Endothelial cell of umbilical vein (primary cell): ENCODE results near the gene PPP2R2C. TPM values are rescaled to one million over a fixed set of nuclear protein-coding genes. Genes with fewer than 3 reads are reported as not detected.

ENCODE experiments used
- BruUV-seq: library from RNA; stranded (reverse); fragments of 400-500 nt; replicated peaks from 2 replicates; lab custom pipeline; 2021; lab: Mats Ljungman, UMichigan
- CTCF ChIA-PET: fragments of 300-600, 350-600 bp; sonication (Branson Sonifier 250); formaldehyde crosslinking; loops from one replicate; lab custom pipeline; 2021; ENCODE audit warnings: antibody characterized with exemption, inconsistent platforms; lab: Charles Lee
- POLR2A ChIA-PET: fragments of 300-600, 350-600 bp; sonication (Branson Sonifier 250); formaldehyde crosslinking; loops from one replicate; lab custom pipeline; 2021; ENCODE audit warnings: antibody characterized with exemption, inconsistent platforms; lab: Charles Lee
- DNase-seq: peaks from one replicate; pipeline ENCODE4 v3.0.0-alpha.2; 2011; ENCODE audit warnings: low read depth, low spot score
- FAIRE-seq: peaks from 2 replicates; lab custom pipeline; 2011; peaks lifted over from hg19 to GRCh38; lab: Jason Lieb, UNC
- H2AFZ ChIP-seq: 2 replicates; pipeline ENCODE4 v1.6.0; 2012; ENCODE audit warnings: low read depth, low read length, control low read depth, inconsistent platforms
- H3K27ac ChIP-seq: 2 replicates; pipeline ENCODE4 v1.5.1; 2011; ENCODE audit warnings: low read depth, mild to moderate bottlenecking, control low read depth, low read length, moderate library complexity; ENCODE audit not compliant: insufficient read depth
- H3K27me3 ChIP-seq, 2 experiments: 2 replicates each; pipeline versions ENCODE4 v1.6.0 to v1.6.1; 2011; ENCODE audit warnings: low read length in 2 of 2, mixed read lengths in 1 of 2; ENCODE audit not compliant: control insufficient read depth in 2 of 2, insufficient read depth in 2 of 2
- H3K36me3 ChIP-seq, 2 experiments: 2 replicates in 1 of 2; 3 replicates in 1 of 2; pipeline ENCODE4 v1.5.1; 2011; ENCODE audit warnings: low read length in 2 of 2, mild to moderate bottlenecking in 1 of 2, moderate library complexity in 1 of 2; ENCODE audit not compliant: control insufficient read depth in 2 of 2, insufficient read depth in 2 of 2; ENCODE audit errors: extremely low read depth in 1 of 2
- H3K4me1 ChIP-seq: 3 replicates; pipeline ENCODE4 v1.5.1; 2011; ENCODE audit warnings: mild to moderate bottlenecking, low read length; ENCODE audit not compliant: control insufficient read depth, insufficient read depth; ENCODE audit errors: extremely low read depth
- H3K4me2 ChIP-seq: 2 replicates; pipeline ENCODE4 v1.6.1; 2011; ENCODE audit warnings: low read length, control low read depth, mixed read lengths; ENCODE audit not compliant: insufficient read depth
- H3K4me3 ChIP-seq, 3 experiments: fragments of 200-600 bp in 1 of 3; sonication (generic), shearing (Covaris generic) in 1 of 3; replicated peaks in 1 of 3; 2 replicates each; pipeline ENCODE4 v1.5.1; 2011 to 2016; ENCODE audit warnings: control low read depth in 3 of 3, low read length in 3 of 3, mild to moderate bottlenecking in 2 of 3, inconsistent platforms in 1 of 3, low read depth in 1 of 3, moderate library complexity in 1 of 3; ENCODE audit not compliant: insufficient read depth in 1 of 3
- H3K79me2 ChIP-seq: 2 replicates; pipeline ENCODE4 v1.6.0; 2012; ENCODE audit warnings: low read length, inconsistent platforms; ENCODE audit not compliant: control insufficient read depth, insufficient read depth
- H3K9ac ChIP-seq: replicated peaks from 2 replicates; pipeline ENCODE3; 2011; ENCODE audit warnings: low read length, control low read depth; ENCODE audit not compliant: insufficient read depth; ENCODE audit errors: extremely low read depth
- H3K9me1 ChIP-seq: replicated peaks from 3 replicates; pipeline ENCODE4 v1.6.0; 2011; ENCODE audit warnings: mild to moderate bottlenecking, low read length; ENCODE audit not compliant: control insufficient read depth, insufficient read depth; ENCODE audit errors: extremely low read depth
- H3K9me3 ChIP-seq: replicated peaks from 2 replicates; pipeline ENCODE4 v1.5.1; 2012; ENCODE audit warnings: low read length, inconsistent platforms; ENCODE audit not compliant: control insufficient read depth, insufficient read depth
- H4K20me1 ChIP-seq: replicated peaks from 2 replicates; pipeline ENCODE3; 2011; ENCODE audit warnings: mild to moderate bottlenecking, low read length; ENCODE audit not compliant: control insufficient read depth, insufficient read depth; ENCODE audit errors: extremely low read depth
- EZH2 ChIP-seq: IDR thresholded peaks from 2 replicates; pipeline ENCODE4 v1.6.1; 2012; ENCODE audit warnings: borderline replicate concordance, low read depth, mild to moderate bottlenecking, moderate library complexity, low read length, inconsistent platforms; ENCODE audit not compliant: severe bottlenecking
- FOS ChIP-seq: IDR thresholded peaks from 2 replicates; pipeline ENCODE4 v1.6.1; 2011; ENCODE audit warnings: mild to moderate bottlenecking, low read length, moderate library complexity, borderline replicate concordance; ENCODE audit not compliant: insufficient read depth
- GATA2 ChIP-seq: IDR thresholded peaks from 2 replicates; pipeline ENCODE4 v1.7.0; 2011; ENCODE audit warnings: low read depth, mild to moderate bottlenecking, moderate library complexity, mixed read lengths, low read length; ENCODE audit not compliant: insufficient read length, insufficient read depth
- JUN ChIP-seq: IDR thresholded peaks from 2 replicates; pipeline ENCODE4 v1.6.1; 2011; ENCODE audit warnings: borderline replicate concordance, low read depth; ENCODE audit not compliant: insufficient read length, insufficient read depth
- MYC ChIP-seq: IDR thresholded peaks from one replicate; pipeline ENCODE4 v1.6.1; 2011; ENCODE audit warnings: mild to moderate bottlenecking, low read depth, low read length
- POLR2A ChIP-seq: IDR thresholded peaks from 2 replicates; pipeline ENCODE4 v1.6.1; 2012; ENCODE audit warnings: low read depth, mild to moderate bottlenecking, control low read depth, low read length
- POLR2AphosphoS5 ChIP-seq: IDR thresholded peaks from 2 replicates; pipeline ENCODE4 v1.6.1; 2012; ENCODE audit warnings: low read depth, mild to moderate bottlenecking, control low read depth, low read length, moderate library complexity; ENCODE audit not compliant: insufficient read depth
- dilution Hi-C: fragments of 300-500 bp; cut with MboI; formaldehyde crosslinking; loops from one replicate; pipeline ENCODE4 v1.15.0; 2019; ENCODE audit warnings: low sequenced_read_pairs; ENCODE audit not compliant: extremely low pct_ligation_motif_present
- intact Hi-C: fragments of 100-400 bp; cut with micrococcal nuclease; formaldehyde crosslinking; loops from one replicate; pipeline ENCODE4 v1.10.0; 2022
- polyA plus RNA-seq, 4 experiments: library from polyadenylated mRNA; depleted of rRNA in 3 of 4; stranded (reverse) in 3 of 4; unstranded in 1 of 4; fragments of >200 nt; gene quantifications; 2 replicates each; pipeline versions ENCODE4 v1.2.1 to v1.2.3, GENCODE V29; 2011 to 2012; ENCODE audit warnings: missing spikeins in 1 of 4
- total RNA-seq: library from RNA; stranded (reverse); gene quantifications from 2 replicates; pipeline ENCODE4 v1.2.3, GENCODE V29; 2021
- TF ChIP-seq, protein P1 (sequence below): IDR thresholded peaks from 2 replicates; pipeline ENCODE4 v1.6.1; 2011; ENCODE audit not compliant: insufficient read depth, insufficient read length
- TF ChIP-seq, protein P2 (sequence below), 2 donors: IDR thresholded peaks; 1 replicate in 1 of 2; 2 replicates in 1 of 2; pipeline ENCODE4 v1.5.1; 2011; ENCODE audit warnings: low read length in 2 of 2, mild to moderate bottlenecking in 2 of 2, moderate library complexity in 2 of 2, control low read depth in 1 of 2, inconsistent platforms in 1 of 2, low read depth in 1 of 2; ENCODE audit not compliant: insufficient read depth in 1 of 2; ENCODE audit errors: extremely low read depth in 1 of 2

Gene PPP2R2C
- total and polyA plus RNA-seq, 2 donors (not counting 3 experiments of a cell fraction or from before 2014, with no cell fraction given), result 0.03 to 0.09 TPM

DNA sequence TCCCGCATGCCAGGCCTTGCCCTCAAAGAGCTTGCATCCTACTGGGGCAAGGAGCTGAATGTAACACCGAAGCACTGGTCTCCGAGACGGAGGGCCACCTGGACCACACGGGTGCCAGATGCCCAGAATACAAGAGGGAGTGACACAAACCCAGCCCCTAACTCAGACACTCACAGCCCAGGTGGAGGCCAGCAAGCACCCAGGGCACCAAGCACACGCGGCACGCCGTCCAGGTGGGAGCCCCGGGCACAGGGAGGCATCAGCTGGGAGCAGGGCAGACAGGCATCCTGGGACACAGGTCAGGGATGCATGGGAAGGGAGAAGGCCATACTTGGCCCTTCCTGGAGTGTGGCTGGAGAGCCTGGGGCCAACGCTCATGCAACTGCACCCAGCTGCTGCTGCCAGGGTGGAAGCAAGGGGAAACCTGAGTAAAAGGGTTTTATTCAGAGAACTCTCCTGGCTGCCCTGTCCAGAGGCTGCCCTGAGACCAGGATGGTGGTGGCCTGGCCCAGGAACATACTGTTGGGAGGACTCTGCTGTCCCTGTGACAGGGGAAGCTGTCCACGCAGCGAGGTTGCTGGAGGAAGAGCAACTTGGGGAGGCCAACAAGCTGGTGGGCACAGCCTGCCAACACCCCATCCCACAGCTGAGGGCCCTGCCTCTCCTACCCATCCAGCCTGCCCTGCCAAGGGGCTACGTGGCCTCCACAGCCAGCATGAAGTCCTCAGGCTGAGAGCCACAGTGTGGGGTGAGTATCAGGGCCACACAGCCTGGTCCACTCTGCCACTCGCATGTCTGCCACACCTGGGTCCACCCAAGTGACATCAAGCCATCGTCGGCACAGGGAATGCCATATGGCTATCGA is 22.2 kb upstream of the PPP2R2C start:
- H3K27me3 ChIP-seq, result no peaks in the 10 kb centered on the region
- CTCF ChIA-PET, result no interaction called here
- H3K4me3 ChIP-seq, result no peak overlapping the region
- no TSS peak for BruUV-seq
- H3K4me1 ChIP-seq, result no peaks in the 10 kb centered on the region
- H3K36me3 ChIP-seq, result no peaks in the 10 kb centered on the region
- POLR2A ChIA-PET, result no interaction called here
- no peak for TF ChIP-seq GATA2
- no peak for TF ChIP-seq JUN
- no peak for TF ChIP-seq EZH2
- TF ChIP-seq POLR2AphosphoS5, result no peak
- no peak for TF ChIP-seq MYC
- no peak for TF ChIP-seq POLR2A
- no peak for TF ChIP-seq FOS
- TF ChIP-seq, protein P1, sequence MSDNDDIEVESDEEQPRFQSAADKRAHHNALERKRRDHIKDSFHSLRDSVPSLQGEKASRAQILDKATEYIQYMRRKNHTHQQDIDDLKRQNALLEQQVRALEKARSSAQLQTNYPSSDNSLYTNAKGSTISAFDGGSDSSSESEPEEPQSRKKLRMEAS, result no peak
- TF ChIP-seq, protein P2, sequence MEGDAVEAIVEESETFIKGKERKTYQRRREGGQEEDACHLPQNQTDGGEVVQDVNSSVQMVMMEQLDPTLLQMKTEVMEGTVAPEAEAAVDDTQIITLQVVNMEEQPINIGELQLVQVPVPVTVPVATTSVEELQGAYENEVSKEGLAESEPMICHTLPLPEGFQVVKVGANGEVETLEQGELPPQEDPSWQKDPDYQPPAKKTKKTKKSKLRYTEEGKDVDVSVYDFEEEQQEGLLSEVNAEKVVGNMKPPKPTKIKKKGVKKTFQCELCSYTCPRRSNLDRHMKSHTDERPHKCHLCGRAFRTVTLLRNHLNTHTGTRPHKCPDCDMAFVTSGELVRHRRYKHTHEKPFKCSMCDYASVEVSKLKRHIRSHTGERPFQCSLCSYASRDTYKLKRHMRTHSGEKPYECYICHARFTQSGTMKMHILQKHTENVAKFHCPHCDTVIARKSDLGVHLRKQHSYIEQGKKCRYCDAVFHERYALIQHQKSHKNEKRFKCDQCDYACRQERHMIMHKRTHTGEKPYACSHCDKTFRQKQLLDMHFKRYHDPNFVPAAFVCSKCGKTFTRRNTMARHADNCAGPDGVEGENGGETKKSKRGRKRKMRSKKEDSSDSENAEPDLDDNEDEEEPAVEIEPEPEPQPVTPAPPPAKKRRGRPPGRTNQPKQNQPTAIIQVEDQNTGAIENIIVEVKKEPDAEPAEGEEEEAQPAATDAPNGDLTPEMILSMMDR (IDR thresholded peaks at IDR 0.05; ENCODE audit: extremely low read depth in 1 of 2, insufficient read depth in 1 of 2, low read depth in 1 of 2, low read length in 2 of 2), result no peak
- DNase-seq (no peak), FAIRE-seq (no peak)
- H4K20me1 ChIP-seq, result no peaks in the 10 kb centered on the region
- intact Hi-C loops (loop anchor here (2.0 kb wide), 1 partner anchor 58 kb away; no protein-coding TSS in a partner anchor), dilution Hi-C loops (no loop called here)
- H3K9me1 ChIP-seq, result no peaks in the 10 kb centered on the region
- no peak overlapping the region for H3K9ac ChIP-seq
- no peak overlapping the region for H3K4me2 ChIP-seq
- H2AFZ ChIP-seq, result no peak overlapping the region
- H3K27ac ChIP-seq, result no peak overlapping the region
- H3K79me2 ChIP-seq, result no peaks in the 10 kb centered on the region
- no peaks in the 10 kb centered on the region for H3K9me3 ChIP-seq
